Esophagus squamous epithelium (tissue), 5 donors: Measurements from ENCODE around the gene EXOC1. TPM values are rescaled to one million over a fixed set of nuclear protein-coding genes. Genes with fewer than 3 reads are reported as not detected.

Experiments
- DNase-seq: peaks from one replicate; lab custom pipeline; 2025; lab: John Stamatoyannopoulos, UW
- H3K27ac ChIP-seq, 4 donors: fragments of 200-600 bp; sonication (generic); one replicate each; pipeline ENCODE4 v1.5.1; 2016 to 2019; ENCODE audit warnings: mild to moderate bottlenecking in 1 of 4
- H3K27me3 ChIP-seq, 4 donors: fragments of 200-600 bp; sonication (generic); 1 replicate in 3 of 4; 2 replicates in 1 of 4; pipeline versions ENCODE4 v1.5.1 to v1.6.0; 2017 to 2021; ENCODE audit warnings: antibody characterized with exemption in 1 of 4
- H3K36me3 ChIP-seq, 3 donors: fragments of 200-600 bp; sonication (generic); one replicate each; pipeline ENCODE4 v1.5.1; 2016 to 2019
- H3K4me1 ChIP-seq, 3 donors: fragments of 200-600 bp; sonication (generic); one replicate each; pipeline ENCODE4 v1.5.1; 2017 to 2019
- H3K4me3 ChIP-seq, 4 donors: fragments of 200-600 bp; sonication (generic); 1 replicate in 3 of 4; 2 replicates in 1 of 4; pipeline ENCODE4 v1.5.1; 2016 to 2019; ENCODE audit warnings: mild to moderate bottlenecking in 2 of 4, moderate library complexity in 1 of 4
- H3K9me3 ChIP-seq, 3 donors: fragments of 200-600 bp; sonication (generic); one replicate each; pipeline ENCODE4 v1.5.1; 2016 to 2019
- CTCF ChIP-seq, 6 experiments: fragments of 450-650 bp in 4 of 6; fragments of 200-600 bp in 2 of 6; sonication (generic) in 2 of 6; IDR thresholded peaks; one replicate each; pipeline ENCODE4 v1.5.1; 2016 to 2019; ENCODE audit warnings: antibody characterized with exemption in 6 of 6, mild to moderate bottlenecking in 4 of 6, moderate library complexity in 4 of 6
- POLR2A ChIP-seq, 4 donors: fragments of 450-650 bp; IDR thresholded peaks; one replicate each; pipeline ENCODE4 v1.6.1; 2017; ENCODE audit warnings: antibody characterized with exemption in 4 of 4, mild to moderate bottlenecking in 4 of 4, moderate library complexity in 3 of 4
- WGBS, 2 donors: methylation state at CpG; one replicate each; pipeline ENCODE4 v1.1.5; 2018; 5-methylcytosine and 5-hydroxymethylcytosine counted together
- intact Hi-C: fragments of 100-400 bp; cut with DNase I; formaldehyde crosslinking; loops from one replicate; pipeline ENCODE4 v1.15.0; 2022
- total RNA-seq, 4 donors: library from RNA; depleted of rRNA; stranded (reverse); fragments of >200 nt; gene quantifications; one replicate each; pipeline ENCODE4 v1.1.0, GENCODE V29; 2016
- donor health status: DM: yes; HTN: yes; CAD: no.

Gene EXOC1
- total RNA-seq, 4 donors from 2014 or later = 28.5 to 43.7 (median 41.7) TPM

- H3K4me1 ChIP-seq = no peaks in the 10 kb centered on the region
- WGBS, 2 donors = 76 to 97% methylated on average over 2 of the region's 2 CpGs
- H3K27ac ChIP-seq = no peak overlapping the region
- intact Hi-C loops = no loop called here
- H3K4me3 ChIP-seq = no peak overlapping the region
- TF ChIP-seq POLR2A (IDR thresholded peaks at IDR 0.05) = no peak
- TF ChIP-seq CTCF (IDR thresholded peaks at IDR 0.05) = no peak
- DNase-seq = no peak
- peaks cover 0 to 13% (median 7%) of the 10 kb centered on the region in 3 donors for H3K9me3 ChIP-seq
- peaks cover 0 to 5% (median 0%) of the 10 kb centered on the region in 3 donors for H3K36me3 ChIP-seq
- no peaks in the 10 kb centered on the region for H3K27me3 ChIP-seq
Observed at GRCh38 chr4:55939421-55939820, 86.0 kb downstream of the EXOC1 start.

GRCh38 chr4:55941881-55942396 is 88.5 kb downstream of the EXOC1 start:
- Histone ChIP-seq H3K27ac (no peak overlapping the region), H3K9me3 (peaks cover 0 to 8% (median 7%) of the 10 kb centered on the region in 3 donors), H3K4me1 (peaks cover 0 to 3% (median 0%) of the 10 kb centered on the region in 3 donors), H3K4me3 (no peak overlapping the region), H3K36me3 (peaks cover 0 to 5% (median 0%) of the 10 kb centered on the region in 3 donors), H3K27me3 (no peaks in the 10 kb centered on the region)
- intact Hi-C loops = no loop called here
- no peak for DNase-seq
- WGBS, 2 donors = 92 to 98% methylated on average over 3 of the region's 3 CpGs
- no peak for TF ChIP-seq POLR2A (IDR thresholded peaks at IDR 0.05)
- no peak for TF ChIP-seq CTCF (IDR thresholded peaks at IDR 0.05)

- 3 to 7% methylated on average over 6 of the region's 6 CpGs for WGBS, 2 donors
- no peak for TF ChIP-seq POLR2A (IDR thresholded peaks at IDR 0.05)
- peak overlapping the region; percentile 86 to 94 (median 90) for H3K27ac ChIP-seq
- H3K27me3 ChIP-seq = no peaks in the 10 kb centered on the region
- H3K4me3 ChIP-seq = peak overlapping the region in 3 of 4 donors; percentile 60 to 90 (median 82)
- no peaks in the 10 kb centered on the region for H3K9me3 ChIP-seq
- DNase-seq = no peak
- peaks cover 0 to 3% (median 0%) of the 10 kb centered on the region in 3 donors for H3K36me3 ChIP-seq
- intact Hi-C loops = no loop called here
- peaks cover 0 to 38% (median 26%) of the 10 kb centered on the region in 3 donors for H3K4me1 ChIP-seq
Observed at GRCh38 chr4:55947254-55947882, 93.9 kb downstream of the EXOC1 start.

GRCh38 chr4:55947912-55948725 is 94.7 kb downstream of the EXOC1 start:
- DNase-seq = no peak
- Histone ChIP-seq H3K27me3 (no peaks in the 10 kb centered on the region), H3K36me3 (peaks cover 0 to 11% (median 0%) of the 10 kb centered on the region in 3 donors), H3K4me1 (peaks cover 0 to 38% (median 26%) of the 10 kb centered on the region in 3 donors), H3K4me3 (peak overlapping the region; percentile 60 to 90 (median 86)), H3K27ac (peak overlapping the region; percentile 86 to 94 (median 90)), H3K9me3 (no peaks in the 10 kb centered on the region)
- intact Hi-C loops = no loop called here
- 1 to 2% methylated on average over 15 to 19 of the region's 19 CpGs for WGBS, 2 donors
- TF ChIP-seq CTCF (IDR thresholded peaks at IDR 0.05) (no peak), POLR2A (IDR thresholded peaks at IDR 0.05) (no peak)

- peak in 1 of 4 donors; percentile 31 for TF ChIP-seq POLR2A (IDR thresholded peaks at IDR 0.05)
- TF ChIP-seq CTCF (IDR thresholded peaks at IDR 0.05) = peak; percentile 84 to 98 (median 92)
- peaks cover 0 to 38% (median 26%) of the 10 kb centered on the region in 3 donors for H3K4me1 ChIP-seq
- peak within 1 kb of the TSS; percentile 60 to 90 (median 86) for H3K4me3 ChIP-seq
- H3K27me3 ChIP-seq = no peaks in the 10 kb centered on the region
- peak; percentile 68 for DNase-seq
- no peaks in the 10 kb centered on the region for H3K9me3 ChIP-seq
- 0% methylated on average over 3 to 5 of the region's 77 CpGs for WGBS, 2 donors
- peaks cover 0 to 13% (median 0%) of the 10 kb centered on the region in 3 donors for H3K36me3 ChIP-seq
- H3K27ac ChIP-seq = peak within 1 kb of the TSS; percentile 86 to 94 (median 90)
- intact Hi-C loops = no loop called here
Observed at GRCh38 chr4:55948726-55949481, 95.5 kb downstream of the EXOC1 start, which contains the start of gene CEP135. TSS of gene CEP135 (plus strand) at chr4:55948945. CDS start at chr4:55952131, 3,186 bp downstream.
